H9 (cell line): ENCODE measurements around the gene APP. TPM values are rescaled to one million over a fixed set of nuclear protein-coding genes. Genes with fewer than 3 reads are reported as not detected.

Experiments
- DNase-seq: peaks from one replicate; pipeline ENCODE4 v3.0.0-alpha.2; 2017
- H2AFZ ChIP-seq: one replicate; pipeline ENCODE4 v1.6.1; 2013; ENCODE audit warnings: mild to moderate bottlenecking, low read length, control low read depth, moderate library complexity
- H2AK5ac ChIP-seq: 2 replicates; pipeline ENCODE4 v1.6.1; 2013; ENCODE audit warnings: low read length, control low read depth, mixed read lengths; ENCODE audit not compliant: insufficient read length
- H2BK120ac ChIP-seq: one replicate; pipeline ENCODE4 v1.6.1; 2013; ENCODE audit warnings: low read depth, mild to moderate bottlenecking, low read length, control low read depth, inconsistent platforms; ENCODE audit not compliant: poor library complexity, severe bottlenecking
- H2BK12ac ChIP-seq: 2 replicates; pipeline ENCODE4 v1.6.1; 2013; ENCODE audit warnings: low read length, control low read depth, mixed read lengths, low read depth; ENCODE audit not compliant: insufficient read length
- H2BK15ac ChIP-seq: 2 replicates; pipeline ENCODE4 v1.6.1; 2013; ENCODE audit warnings: low read depth, low read length, control low read depth
- H2BK20ac ChIP-seq: one replicate; pipeline ENCODE4 v1.6.1; 2013; ENCODE audit warnings: low read depth, mild to moderate bottlenecking, low read length, control low read depth, inconsistent platforms; ENCODE audit not compliant: poor library complexity, severe bottlenecking
- H2BK5ac ChIP-seq: 2 replicates; pipeline ENCODE4 v1.6.1; 2013; ENCODE audit warnings: low read length, control low read depth, mixed read lengths; ENCODE audit not compliant: insufficient read length
- H3K14ac ChIP-seq: 2 replicates; pipeline ENCODE4 v1.6.1; 2013; ENCODE audit warnings: low read length, control low read depth; ENCODE audit not compliant: insufficient read depth
- H3K18ac ChIP-seq: 2 replicates; pipeline ENCODE4 v1.6.1; 2013; ENCODE audit warnings: low read depth, mild to moderate bottlenecking, mixed read lengths, low read length, control low read depth; ENCODE audit not compliant: insufficient read length
- H3K23ac ChIP-seq: 2 replicates; pipeline ENCODE4 v1.6.1; 2013; ENCODE audit warnings: low read length, control low read depth, mixed read lengths, low read depth; ENCODE audit not compliant: insufficient read length
- H3K23me2 ChIP-seq: 2 replicates; pipeline ENCODE4 v1.6.1; 2013; ENCODE audit warnings: low read depth, mild to moderate bottlenecking, mixed read lengths, low read length, control low read depth; ENCODE audit not compliant: insufficient read length, poor library complexity, severe bottlenecking
- H3K27ac ChIP-seq: 2 replicates; pipeline ENCODE4 v1.5.1; 2013; ENCODE audit warnings: low read length, control low read depth, mixed read lengths, low read depth; ENCODE audit not compliant: insufficient read length
- H3K27me3 ChIP-seq: 2 replicates; pipeline ENCODE4 v1.6.1; 2013; ENCODE audit warnings: low read length, control low read depth, inconsistent platforms; ENCODE audit not compliant: insufficient read depth
- H3K4ac ChIP-seq: 2 replicates; pipeline ENCODE4 v1.6.1; 2013; ENCODE audit warnings: low read depth, mild to moderate bottlenecking, control low read depth, inconsistent platforms, low read length, moderate library complexity
- H3K4me1 ChIP-seq: 2 replicates; pipeline ENCODE4 v1.6.1; 2013; ENCODE audit warnings: low read length, control low read depth, inconsistent platforms; ENCODE audit not compliant: insufficient read depth
- H3K4me2 ChIP-seq: 2 replicates; pipeline ENCODE4 v1.6.1; 2013; ENCODE audit warnings: low read length, control low read depth, mixed read lengths; ENCODE audit not compliant: insufficient read length, insufficient read depth
- H3K56ac ChIP-seq: 2 replicates; pipeline ENCODE4 v1.6.1; 2013; ENCODE audit warnings: low read depth, mild to moderate bottlenecking, mixed read lengths, low read length, control low read depth; ENCODE audit not compliant: insufficient read length
- H3K79me1 ChIP-seq: 2 replicates; pipeline ENCODE4 v1.6.1; 2013; ENCODE audit warnings: low read depth, mild to moderate bottlenecking, moderate library complexity, low read length, control low read depth, inconsistent platforms; ENCODE audit not compliant: insufficient read depth, poor library complexity, severe bottlenecking
- H3K79me2 ChIP-seq: 2 replicates; pipeline ENCODE4 v1.6.1; 2013; ENCODE audit warnings: low read length, control low read depth, inconsistent platforms; ENCODE audit not compliant: insufficient read depth
- H3K9ac ChIP-seq: 2 replicates; pipeline ENCODE4 v1.6.1; 2013; ENCODE audit warnings: low read length, control low read depth, mixed read lengths; ENCODE audit not compliant: insufficient read length; ENCODE audit errors: extremely low read depth
- H3K9me3 ChIP-seq: one replicate; pipeline ENCODE4 v1.6.1; 2013; ENCODE audit warnings: low read depth, low read length, inconsistent platforms; ENCODE audit not compliant: control insufficient read depth
- H3T11ph ChIP-seq: one replicate; pipeline ENCODE4 v1.6.1; 2013; ENCODE audit warnings: mild to moderate bottlenecking, low read length, control low read depth, inconsistent platforms
- H4K20me1 ChIP-seq: one replicate; pipeline ENCODE4 v1.6.1; 2013; ENCODE audit not compliant: control insufficient read depth, insufficient read length, insufficient read depth
- H4K5ac ChIP-seq: 2 replicates; pipeline ENCODE4 v1.6.1; 2013; ENCODE audit warnings: low read depth, mild to moderate bottlenecking, mixed read lengths, low read length, control low read depth; ENCODE audit not compliant: insufficient read length
- H4K8ac ChIP-seq: replicated peaks from 2 replicates; pipeline ENCODE4 v1.6.1; 2013; ENCODE audit warnings: low read length, control low read depth, mixed read lengths, low read depth; ENCODE audit not compliant: insufficient read length
- H4K91ac ChIP-seq: 2 replicates; pipeline ENCODE4 v1.6.1; 2013; ENCODE audit warnings: low read depth, mild to moderate bottlenecking, moderate library complexity, mixed read lengths, low read length, control low read depth; ENCODE audit not compliant: insufficient read length
- H3K27ac Mint-ChIP-seq, 3 experiments: 2 replicates in 2 of 3; 3 replicates in 1 of 3; pipeline ENCODE4 v1.8.0; 2020 to 2021; ENCODE audit warnings: mixed read lengths in 3 of 3, mild to moderate bottlenecking in 1 of 3, moderate library complexity in 1 of 3
- H3K27me3 Mint-ChIP-seq: 2 replicates; pipeline ENCODE4 v1.8.0; 2021; ENCODE audit warnings: low read depth, mild to moderate bottlenecking, moderate library complexity, mixed read lengths
- H3K36me3 Mint-ChIP-seq, 3 experiments: 2 replicates in 2 of 3; 3 replicates in 1 of 3; pipeline ENCODE4 v1.8.0; 2020 to 2021; ENCODE audit warnings: low read depth in 3 of 3, mixed read lengths in 3 of 3; ENCODE audit not compliant: insufficient read depth in 1 of 3
- H3K4me1 Mint-ChIP-seq, 2 experiments: 2 replicates each; pipeline ENCODE4 v1.8.0; 2020; ENCODE audit warnings: mixed read lengths in 2 of 2
- H3K4me3 Mint-ChIP-seq, 2 experiments: 2 replicates in 1 of 2; 3 replicates in 1 of 2; pipeline ENCODE4 v1.8.0; 2020 to 2021; ENCODE audit warnings: mild to moderate bottlenecking in 2 of 2, mixed read lengths in 2 of 2, moderate library complexity in 1 of 2
- H3K9me3 Mint-ChIP-seq, 2 experiments: 2 replicates in 1 of 2; 3 replicates in 1 of 2; pipeline ENCODE4 v1.8.0; 2020; ENCODE audit warnings: mild to moderate bottlenecking in 2 of 2, mixed read lengths in 2 of 2, moderate library complexity in 1 of 2
- CTCF ChIP-seq: fragments of 200-600 bp; sonication (generic); conservative IDR thresholded peaks from 3 replicates; pipeline ENCODE4 v1.8.0; 2021; ENCODE audit warnings: antibody characterized with exemption, mild to moderate bottlenecking
- WGBS: extraction: QIAGEN DNeasy Blood & Tissue Kit; methylation state at CpG from one replicate; pipeline ENCODE4 v1.1.7; 2013; ENCODE audit warnings: missing lambda C conversion rate, low lambda C conversion rate, mixed read lengths; ENCODE audit not compliant: insufficient read length; ENCODE audit errors: extremely low coverage; 5-methylcytosine and 5-hydroxymethylcytosine counted together
- total RNA-seq: library from RNA; stranded (reverse); gene quantifications from 2 replicates; pipeline ENCODE4 v1.2.1, GENCODE V29; 2021

APP gene
- total RNA-seq, 1 experiment from 2014 or later: 380 TPM

GRCh38 chr21:26137379-26138060 lies 33.0 kb downstream of the APP start:
- no peak overlapping the region for H3K27ac Mint-ChIP-seq
- H3K27ac ChIP-seq: no peak overlapping the region

More at GRCh38 chr21:26137379-26138060, 33.0 kb downstream of the APP start:
- Mint-ChIP-seq H3K27me3 (no peaks in the 10 kb centered on the region), H3K4me3 (no peak overlapping the region), H3K9me3 (no peaks in the 10 kb centered on the region), H3K4me1 (peaks cover 49 to 62% of the 10 kb centered on the region in 2 experiments), H3K36me3 (peaks cover 0 to 20% (median 15%) of the 10 kb centered on the region in 3 experiments; a peak in 6 of 7 replicates)
- no peak overlapping the region for H3T11ph ChIP-seq
- no peak overlapping the region for H3K4me2 ChIP-seq
- H4K8ac ChIP-seq: no peak overlapping the region
- H2BK12ac ChIP-seq: no peak overlapping the region
- no peak overlapping the region for H2BK120ac ChIP-seq
- no peak overlapping the region for H2BK20ac ChIP-seq
- H3K23me2 ChIP-seq: no peaks in the 10 kb centered on the region
- H3K14ac ChIP-seq: no peak overlapping the region
- H4K20me1 ChIP-seq: no peaks in the 10 kb centered on the region
- no peak overlapping the region for H4K5ac ChIP-seq
- no peak overlapping the region for H3K9ac ChIP-seq
- H3K27me3 ChIP-seq: no peaks in the 10 kb centered on the region
- H3K18ac ChIP-seq: no peak overlapping the region
- H3K56ac ChIP-seq: no peak overlapping the region
- no peak overlapping the region for H4K91ac ChIP-seq
- no peak for DNase-seq
- no peak overlapping the region for H2AFZ ChIP-seq
- H2BK5ac ChIP-seq: no peak overlapping the region
- H3K23ac ChIP-seq: no peak overlapping the region
- peaks cover 3% of the 10 kb centered on the region for H3K79me1 ChIP-seq
- H2AK5ac ChIP-seq: no peak overlapping the region
- H3K79me2 ChIP-seq: peaks cover 75% of the 10 kb centered on the region; the same call in 1 of the 2 replicates
- no CpG with 5 or more reads among the region's 4 CpGs for WGBS
- no peak overlapping the region for H2BK15ac ChIP-seq
- no peaks in the 10 kb centered on the region for H3K9me3 ChIP-seq
- H3K4me1 ChIP-seq: no peaks in the 10 kb centered on the region
- no peak for TF ChIP-seq CTCF
- H3K4ac ChIP-seq: no peak overlapping the region
